Right lobe of liver (tissue), 6 donors: ENCODE results near the gene RND3. TPM values are rescaled to one million over a fixed set of nuclear protein-coding genes. Genes with fewer than 3 reads are reported as not detected.

Source experiments
- ATAC-seq, 4 donors: fragments of 200-7000 bp; cut with Tn5 transposase; one replicate each; pipeline ENCODE4 v1.9.1; 2020; ENCODE audit warnings: mild to moderate bottlenecking in 4 of 4, moderate library complexity in 4 of 4
- DNase-seq, 3 donors: peaks; one replicate each; pipeline ENCODE4 v3.0.0-alpha.2; 2020
- H3K27ac ChIP-seq, 3 donors: fragments of 200-600 bp; one replicate each; pipeline ENCODE4 v1.8.0; 2022
- H3K27me3 ChIP-seq, 2 donors: fragments of 200-600 bp; one replicate each; pipeline ENCODE4 v1.8.0; 2022
- H3K36me3 ChIP-seq, 4 donors: fragments of 200-600 bp; sonication (generic) in 1 of 4; one replicate each; pipeline versions ENCODE4 v1.5.1 to v1.8.0; 2017 to 2022; ENCODE audit warnings: control low read depth in 1 of 4
- H3K4me1 ChIP-seq, 4 donors: fragments of 200-600 bp; sonication (generic) in 1 of 4; one replicate each; pipeline versions ENCODE4 v1.5.1 to v1.8.0; 2017 to 2022; ENCODE audit warnings: control low read depth in 1 of 4
- H3K4me3 ChIP-seq, 3 donors: fragments of 200-600 bp; one replicate each; pipeline ENCODE4 v1.8.0; 2022
- H3K9me3 ChIP-seq, 4 donors: fragments of 200-600 bp; sonication (generic) in 1 of 4; one replicate each; pipeline versions ENCODE4 v1.5.1 to v1.8.0; 2017 to 2022; ENCODE audit warnings: control low read depth in 1 of 4
- CTCF ChIP-seq, 4 donors: fragments of 200-600 bp in 3 of 4; fragments of 450-650 bp in 1 of 4; IDR thresholded peaks; one replicate each; pipeline versions ENCODE4 v1.5.1 to v1.8.0; 2016 to 2022; ENCODE audit warnings: antibody characterized with exemption in 4 of 4, mild to moderate bottlenecking in 2 of 4
- POLR2A ChIP-seq: fragments of 450-650 bp; IDR thresholded peaks from one replicate; pipeline ENCODE4 v1.6.1; 2017; ENCODE audit warnings: antibody characterized with exemption, mild to moderate bottlenecking
- WGBS: methylation state at CpG from one replicate; pipeline ENCODE4 v1.1.6; 2018; ENCODE audit warnings: low coverage, low lambda C conversion rate; ENCODE audit not compliant: insufficient coverage; ENCODE audit errors: missing lambda C conversion rate; 5-methylcytosine and 5-hydroxymethylcytosine counted together
- intact Hi-C, 2 donors: fragments of 100-400 bp; cut with DNase I; formaldehyde crosslinking; loops; one replicate each; pipeline versions ENCODE4 v1.11.2 to v1.14.1; 2022
- total RNA-seq, 6 experiments: library from RNA; depleted of rRNA in 2 of 6; stranded (reverse); fragments of >200 nt in 2 of 6; fragmentation: NEBNext Ultra II Directional in 3 of 6; extraction: Animal tissue kit (Norgen Biotek cat#: 25700) in 3 of 6; gene quantifications; one replicate each; pipeline versions ENCODE4 v1.1.0 to v1.2.4, GENCODE V29; 2016 to 2023
- donor health status: DM: no; HTN: yes; CAD: no.
- donor health status: DM: no; HTN: no; CAD: no.
- donor health status: DM: no; HTN: no; CAD: no.
- donor health status: DM: no; HTN: yes; CAD: no.
- donor health status: DM: no; HTN: yes; CAD: no.

Gene RND3
- total RNA-seq, 6 experiments from 2014 or later = 20.0 to 70.5 (median 36.8) TPM

DNA sequence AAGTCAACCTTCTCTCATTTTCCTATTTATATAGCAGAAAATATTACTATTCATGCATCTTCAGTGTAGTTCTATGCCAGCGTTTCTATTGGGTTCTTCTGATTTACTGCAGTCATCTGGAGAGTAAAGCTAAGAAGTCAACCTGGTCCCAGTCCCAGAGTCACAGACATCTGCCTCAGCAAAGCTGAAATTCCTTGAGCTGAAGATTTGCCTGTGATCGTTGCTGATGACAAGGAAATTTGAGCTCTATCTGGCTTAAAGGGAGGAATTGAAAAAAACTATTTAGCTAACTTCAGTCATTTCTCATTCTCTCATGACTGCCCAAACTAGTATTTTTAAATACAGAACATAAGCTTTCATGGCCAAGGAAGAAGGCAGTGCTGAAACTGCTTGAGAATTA is 45.7 kb downstream of the RND3 start:
- Histone ChIP-seq H3K4me3 (no peak overlapping the region), H3K27ac (no peak overlapping the region), H3K9me3 (no peaks in the 10 kb centered on the region), H3K27me3 (no peaks in the 10 kb centered on the region), H3K4me1 (no peaks in the 10 kb centered on the region), H3K36me3 (no peaks in the 10 kb centered on the region)
- no peak for DNase-seq
- 67% methylated on average over 2 of the region's 2 CpGs for WGBS
- no peak for TF ChIP-seq POLR2A
- TF ChIP-seq CTCF (IDR thresholded peaks at IDR 0.05) = no peak
- ATAC-seq = no peak
- intact Hi-C loops = no loop called here

- H3K27ac ChIP-seq = no peak overlapping the region
- H3K27me3 ChIP-seq = no peaks in the 10 kb centered on the region
- TF ChIP-seq CTCF (IDR thresholded peaks at IDR 0.05) (no peak), POLR2A (no peak)
- no peak for ATAC-seq
- H3K4me1 ChIP-seq = no peaks in the 10 kb centered on the region
- H3K36me3 ChIP-seq = no peaks in the 10 kb centered on the region
- no peaks in the 10 kb centered on the region for H3K9me3 ChIP-seq
- H3K4me3 ChIP-seq = no peak overlapping the region
- intact Hi-C loops = no loop called here
- no peak for DNase-seq
- 86% methylated on average over 2 of the region's 2 CpGs for WGBS
These were observed 46.2 kb downstream of the RND3 start for GRCh38 chr2:150441226-150441625.

DNA sequence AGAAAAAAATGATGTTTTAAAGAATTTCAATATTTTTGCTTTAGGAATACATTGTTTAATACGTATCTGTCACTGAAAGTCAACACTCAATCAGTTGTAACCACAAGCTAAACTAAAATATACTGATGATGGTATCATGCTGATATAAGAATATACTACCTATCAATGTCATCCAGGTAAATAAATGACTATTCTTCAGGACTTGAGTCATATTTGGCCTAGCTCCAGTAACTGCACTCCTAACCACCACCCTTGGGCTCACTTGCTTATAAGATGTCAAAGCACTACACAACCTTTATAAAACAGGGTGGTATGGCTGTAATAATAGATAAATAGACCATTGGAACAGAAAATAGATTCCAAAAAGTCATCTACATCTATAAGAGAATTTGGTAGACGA is 48.8 kb downstream of the RND3 start:
- 79% methylated on average over 2 of the region's 2 CpGs for WGBS
- intact Hi-C loops = no loop called here
- ATAC-seq = no peak

GRCh38 chr2:150438041-150438440 is 49.4 kb downstream of the RND3 start:
- no peaks in the 10 kb centered on the region for H3K36me3 ChIP-seq
- no peak overlapping the region for H3K4me3 ChIP-seq
- no peak for TF ChIP-seq CTCF (IDR thresholded peaks at IDR 0.05)
- TF ChIP-seq POLR2A = no peak
- H3K9me3 ChIP-seq = no peaks in the 10 kb centered on the region
- no peak for ATAC-seq
- WGBS = 72% methylated on average over 2 of the region's 2 CpGs
- no peak for DNase-seq
- H3K27ac ChIP-seq = no peak overlapping the region
- intact Hi-C loops = no loop called here
- H3K27me3 ChIP-seq = no peaks in the 10 kb centered on the region
- H3K4me1 ChIP-seq = no peaks in the 10 kb centered on the region

More for the DNA sequence above, 48.8 kb downstream of the RND3 start:
- TF ChIP-seq POLR2A = no peak
- TF ChIP-seq CTCF (IDR thresholded peaks at IDR 0.05) = no peak
- Histone ChIP-seq H3K4me1 (no peaks in the 10 kb centered on the region), H3K27me3 (no peaks in the 10 kb centered on the region), H3K27ac (no peak overlapping the region), H3K4me3 (no peak overlapping the region), H3K36me3 (no peaks in the 10 kb centered on the region), H3K9me3 (no peaks in the 10 kb centered on the region)
- DNase-seq = no peak

- 71% methylated on average over 2 of the region's 3 CpGs for WGBS
- TF ChIP-seq CTCF (IDR thresholded peaks at IDR 0.05) = no peak
- no peak for TF ChIP-seq POLR2A
- H3K4me1 ChIP-seq = no peaks in the 10 kb centered on the region
- H3K9me3 ChIP-seq = no peaks in the 10 kb centered on the region
- DNase-seq = no peak
- no peak overlapping the region for H3K27ac ChIP-seq
- no peak overlapping the region for H3K4me3 ChIP-seq
- H3K36me3 ChIP-seq = no peaks in the 10 kb centered on the region
- intact Hi-C loops = no loop called here
- ATAC-seq = no peak
- H3K27me3 ChIP-seq = no peaks in the 10 kb centered on the region
These were observed 55.2 kb downstream of the RND3 start for GRCh38 chr2:150432312-150432625.
